Measurements from ENCODE around the gene RAB39B. TPM values are rescaled to one million over a fixed set of nuclear protein-coding genes. Genes with fewer than 3 reads are reported as not detected.
"Not testable (repeated sequence)": the region's sequence is repeated elsewhere in the genome, so short reads cannot be mapped to it uniquely, and the experiment has no call there.

Gene RAB39B
- total and polyA plus RNA-seq, 2 donors (not counting 1 experiment from before 2014, with no cell fraction given), result 0.12 to 3.0 TPM

- Histone ChIP-seq H3K36me3 (ENCODE audit: control insufficient read depth, insufficient read depth, low read length) (no peaks in the 10 kb centered on the region), H4K20me1 (ENCODE audit: control insufficient read depth, extremely low read depth, insufficient read depth, low read length) (no peaks in the 10 kb centered on the region), H3K4me1 (ENCODE audit: control insufficient read depth, extremely low read depth, insufficient read depth, low read length) (no peaks in the 10 kb centered on the region), H3K27me3 (ENCODE audit: control insufficient read depth, insufficient read depth, low read length) (no peaks in the 10 kb centered on the region), H3K9me3 (ENCODE audit: control insufficient read depth, insufficient read depth, low read depth, low read length) (no peaks in the 10 kb centered on the region), H3K27ac (ENCODE audit: insufficient read depth, low read length) (no peak overlapping the region), H3K9ac (ENCODE audit: insufficient read depth, low read length) (no peak overlapping the region), H3K79me2 (ENCODE audit: control insufficient read depth, insufficient read depth, low read length) (no peaks in the 10 kb centered on the region), H3K4me2 (ENCODE audit: extremely low read depth, insufficient read depth, low read length) (no peak overlapping the region), H2AFZ (ENCODE audit: low read length) (no peak overlapping the region), H3K4me3 (replicated peaks in 1 of 4; ENCODE audit: control extremely low read depth in 1 of 4, insufficient read depth in 1 of 4, low read depth in 3 of 4, low read length in 4 of 4) (no peak overlapping the region)
- DNase-seq (ENCODE audit: low read depth in 2 of 2), result no peak
- no peak for TF ChIP-seq EZH2 (IDR thresholded peaks at IDR 0.05; ENCODE audit: low read length, missing control alignments)
- TF ChIP-seq CTCF (conservative IDR thresholded peaks at IDR 0.05 in 1 of 2, IDR thresholded peaks at IDR 0.05 in 1 of 2; ENCODE audit: low read depth in 1 of 2, low read length in 2 of 2), result no peak
Measured at GRCh38 chrX:155231163-155231562, 33.1 kb downstream of the RAB39B start.

DNA sequence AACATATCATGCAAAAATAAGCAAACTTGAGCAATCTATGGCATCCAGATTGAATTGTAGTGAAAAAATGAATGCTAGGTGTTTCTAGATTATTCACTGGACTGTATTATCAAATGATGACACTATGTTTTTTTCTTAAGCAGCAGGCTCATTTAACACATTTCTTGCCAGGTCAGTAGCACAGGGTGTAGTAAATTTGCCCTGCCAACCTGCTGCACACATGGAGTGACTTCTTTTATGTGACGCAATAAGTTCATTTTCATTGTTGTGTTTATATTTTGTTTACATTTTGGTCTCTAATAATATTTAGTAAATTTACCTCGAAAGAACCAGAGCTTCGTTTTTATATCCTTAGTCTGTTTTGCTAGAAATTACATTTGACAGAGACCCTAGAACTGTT, 38.5 kb downstream of the RAB39B start:
- H3K27me3 ChIP-seq (ENCODE audit: control insufficient read depth, insufficient read depth, low read length), result no peaks in the 10 kb centered on the region
- no peak overlapping the region for H3K4me3 ChIP-seq (replicated peaks in 1 of 4; ENCODE audit: control extremely low read depth in 1 of 4, insufficient read depth in 1 of 4, low read depth in 3 of 4, low read length in 4 of 4)
- no peak overlapping the region for H3K27ac ChIP-seq (ENCODE audit: insufficient read depth, low read length)
- DNase-seq (ENCODE audit: low read depth in 2 of 2), result no peak
- H3K79me2 ChIP-seq (ENCODE audit: control insufficient read depth, insufficient read depth, low read length), result no peaks in the 10 kb centered on the region
- no peak overlapping the region for H3K4me2 ChIP-seq (ENCODE audit: extremely low read depth, insufficient read depth, low read length)
- no peak overlapping the region for H2AFZ ChIP-seq (ENCODE audit: low read length)
- no peaks in the 10 kb centered on the region for H4K20me1 ChIP-seq (ENCODE audit: control insufficient read depth, extremely low read depth, insufficient read depth, low read length)
- no peaks in the 10 kb centered on the region for H3K36me3 ChIP-seq (ENCODE audit: control insufficient read depth, insufficient read depth, low read length)
- H3K9me3 ChIP-seq (ENCODE audit: control insufficient read depth, insufficient read depth, low read depth, low read length), result no peaks in the 10 kb centered on the region
- no peaks in the 10 kb centered on the region for H3K4me1 ChIP-seq (ENCODE audit: control insufficient read depth, extremely low read depth, insufficient read depth, low read length)
- TF ChIP-seq CTCF (conservative IDR thresholded peaks at IDR 0.05 in 1 of 2, IDR thresholded peaks at IDR 0.05 in 1 of 2; ENCODE audit: low read depth in 1 of 2, low read length in 2 of 2) (no peak), EZH2 (IDR thresholded peaks at IDR 0.05; ENCODE audit: low read length, missing control alignments) (no peak)
- no peak overlapping the region for H3K9ac ChIP-seq (ENCODE audit: insufficient read depth, low read length)

GRCh38 chrX:155223746-155224145, 40.5 kb downstream of the RAB39B start:
- not testable (repeated sequence) for H3K9me3 ChIP-seq (ENCODE audit: control insufficient read depth, insufficient read depth, low read depth, low read length); H3K9ac ChIP-seq (ENCODE audit: insufficient read depth, low read length); H3K4me3 ChIP-seq (replicated peaks in 1 of 4; ENCODE audit: control extremely low read depth in 1 of 4, insufficient read depth in 1 of 4, low read depth in 3 of 4, low read length in 4 of 4); H4K20me1 ChIP-seq (ENCODE audit: control insufficient read depth, extremely low read depth, insufficient read depth, low read length); H3K4me1 ChIP-seq (ENCODE audit: control insufficient read depth, extremely low read depth, insufficient read depth, low read length); H2AFZ ChIP-seq (ENCODE audit: low read length); H3K79me2 ChIP-seq (ENCODE audit: control insufficient read depth, insufficient read depth, low read length); H3K36me3 ChIP-seq (ENCODE audit: control insufficient read depth, insufficient read depth, low read length); H3K27ac ChIP-seq (ENCODE audit: insufficient read depth, low read length); H3K27me3 ChIP-seq (ENCODE audit: control insufficient read depth, insufficient read depth, low read length); DNase-seq (ENCODE audit: low read depth in 2 of 2); H3K4me2 ChIP-seq (ENCODE audit: extremely low read depth, insufficient read depth, low read length)
